Measurements from ENCODE around the gene CYB5R4. TPM values are rescaled to one million over a fixed set of nuclear protein-coding genes. Genes with fewer than 3 reads are reported as not detected.
A peak's percentile ranks its signal among the peaks of the same experiment; 100 is the strongest.

The CYB5R4 gene, protein sequence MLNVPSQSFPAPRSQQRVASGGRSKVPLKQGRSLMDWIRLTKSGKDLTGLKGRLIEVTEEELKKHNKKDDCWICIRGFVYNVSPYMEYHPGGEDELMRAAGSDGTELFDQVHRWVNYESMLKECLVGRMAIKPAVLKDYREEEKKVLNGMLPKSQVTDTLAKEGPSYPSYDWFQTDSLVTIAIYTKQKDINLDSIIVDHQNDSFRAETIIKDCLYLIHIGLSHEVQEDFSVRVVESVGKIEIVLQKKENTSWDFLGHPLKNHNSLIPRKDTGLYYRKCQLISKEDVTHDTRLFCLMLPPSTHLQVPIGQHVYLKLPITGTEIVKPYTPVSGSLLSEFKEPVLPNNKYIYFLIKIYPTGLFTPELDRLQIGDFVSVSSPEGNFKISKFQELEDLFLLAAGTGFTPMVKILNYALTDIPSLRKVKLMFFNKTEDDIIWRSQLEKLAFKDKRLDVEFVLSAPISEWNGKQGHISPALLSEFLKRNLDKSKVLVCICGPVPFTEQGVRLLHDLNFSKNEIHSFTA
- total RNA-seq, result 5.2 and 8.1 TPM in 2 replicates
- 13.6 and 14.5 TPM in 2 replicates for polyA plus RNA-seq

DNA sequence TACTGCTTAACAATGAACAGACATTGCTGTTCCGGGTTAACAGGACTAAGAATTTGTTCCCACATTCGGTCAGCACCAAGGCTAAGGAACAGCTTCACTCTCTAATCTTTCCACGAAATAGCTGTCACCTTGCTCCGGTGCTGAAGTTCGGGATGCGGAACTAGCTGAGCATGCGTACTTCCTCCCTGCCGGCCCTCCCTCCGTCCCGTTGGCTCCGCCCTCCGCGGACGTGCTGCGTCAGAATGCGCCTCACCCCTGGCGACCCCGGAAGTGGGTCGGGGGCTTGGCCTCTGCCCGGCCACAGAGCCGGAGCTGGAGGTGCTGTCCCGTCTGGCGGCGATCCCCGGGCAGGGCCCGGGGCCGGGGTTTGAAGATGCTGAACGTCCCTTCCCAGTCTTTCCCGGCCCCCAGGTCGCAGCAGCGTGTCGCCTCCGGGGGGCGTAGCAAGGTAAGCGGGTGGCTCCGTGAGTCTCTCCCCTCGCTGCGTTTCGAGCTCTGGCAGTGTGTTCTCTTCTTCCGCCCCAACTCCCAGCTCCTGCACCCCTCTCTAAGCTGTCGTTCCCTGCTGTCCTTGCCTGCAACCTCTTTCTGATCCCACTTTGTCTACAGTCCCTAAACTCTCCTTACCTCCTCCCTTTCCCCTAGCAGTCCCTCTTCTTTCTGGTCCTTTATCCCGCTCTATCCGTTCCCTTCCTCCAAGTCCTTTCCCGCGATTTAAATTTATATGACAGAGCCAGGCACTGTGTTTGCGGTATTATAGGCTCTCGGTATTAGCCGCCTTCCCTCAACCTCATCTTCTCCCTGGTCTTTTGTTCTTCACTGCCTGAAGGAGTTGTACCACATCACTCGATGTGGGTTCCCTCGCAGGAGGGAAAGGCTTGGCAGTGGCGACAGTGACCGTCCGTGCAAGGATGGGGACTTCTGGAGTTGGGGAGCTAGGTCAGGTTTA is at the start of gene CYB5R4:
CYB5R4 (plus strand) TSS at position 280 of the 949 bp plus-strand sequence; CDS start at position 374, 94 bp downstream.
- H3K4me1 ChIP-seq (ENCODE audit: low read depth), result no peaks in the 10 kb centered on the region
- TF ChIP-seq, protein P1, sequence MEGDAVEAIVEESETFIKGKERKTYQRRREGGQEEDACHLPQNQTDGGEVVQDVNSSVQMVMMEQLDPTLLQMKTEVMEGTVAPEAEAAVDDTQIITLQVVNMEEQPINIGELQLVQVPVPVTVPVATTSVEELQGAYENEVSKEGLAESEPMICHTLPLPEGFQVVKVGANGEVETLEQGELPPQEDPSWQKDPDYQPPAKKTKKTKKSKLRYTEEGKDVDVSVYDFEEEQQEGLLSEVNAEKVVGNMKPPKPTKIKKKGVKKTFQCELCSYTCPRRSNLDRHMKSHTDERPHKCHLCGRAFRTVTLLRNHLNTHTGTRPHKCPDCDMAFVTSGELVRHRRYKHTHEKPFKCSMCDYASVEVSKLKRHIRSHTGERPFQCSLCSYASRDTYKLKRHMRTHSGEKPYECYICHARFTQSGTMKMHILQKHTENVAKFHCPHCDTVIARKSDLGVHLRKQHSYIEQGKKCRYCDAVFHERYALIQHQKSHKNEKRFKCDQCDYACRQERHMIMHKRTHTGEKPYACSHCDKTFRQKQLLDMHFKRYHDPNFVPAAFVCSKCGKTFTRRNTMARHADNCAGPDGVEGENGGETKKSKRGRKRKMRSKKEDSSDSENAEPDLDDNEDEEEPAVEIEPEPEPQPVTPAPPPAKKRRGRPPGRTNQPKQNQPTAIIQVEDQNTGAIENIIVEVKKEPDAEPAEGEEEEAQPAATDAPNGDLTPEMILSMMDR (IDR thresholded peaks at IDR 0.05; ENCODE audit: low read depth, low read length), result peak; percentile 63
- peak within 1 kb of the TSS; percentile 7 for H3K27ac ChIP-seq
- peak within 1 kb of the TSS; percentile 69 for H3K4me3 ChIP-seq
- H3K36me3 ChIP-seq, result peaks cover 4% of the 10 kb centered on the region
- peak; percentile 97 for DNase-seq (ENCODE audit: low read depth in 1 of 2, low spot score in 1 of 2)
- peaks cover 11% of the 10 kb centered on the region for H3K27me3 ChIP-seq
- H3K9me3 ChIP-seq (ENCODE audit: low read depth), result no peaks in the 10 kb centered on the region

DNA sequence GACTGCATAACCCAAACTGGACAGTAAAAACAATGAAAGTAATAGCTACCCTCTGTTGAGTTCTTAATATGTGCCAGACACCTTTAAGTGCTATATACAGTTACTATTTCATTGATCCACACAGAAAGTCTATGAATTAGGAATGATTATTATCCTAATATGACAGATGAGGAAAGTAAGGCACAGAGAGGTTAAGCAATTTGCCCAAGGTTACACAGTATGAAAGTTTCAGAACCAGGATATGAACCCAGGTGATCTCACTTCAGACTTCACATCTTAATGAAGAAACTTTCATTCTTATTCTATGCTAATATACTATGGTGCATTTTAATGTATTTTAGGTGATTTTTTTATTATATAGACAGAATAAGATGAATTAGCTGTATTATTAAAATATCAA is 46.9 kb upstream of the CYB5R4 start:
- peaks cover 5% of the 10 kb centered on the region for H3K4me1 ChIP-seq (ENCODE audit: low read depth)
- DNase-seq (ENCODE audit: low read depth in 1 of 2, low spot score in 1 of 2), result no peak
- H3K4me3 ChIP-seq, result no peak overlapping the region
- TF ChIP-seq, protein P1 (IDR thresholded peaks at IDR 0.05; ENCODE audit: low read depth, low read length), result no peak
- no peak overlapping the region for H3K27ac ChIP-seq
- no peaks in the 10 kb centered on the region for H3K36me3 ChIP-seq
- H3K9me3 ChIP-seq (ENCODE audit: low read depth), result no peaks in the 10 kb centered on the region
- H3K27me3 ChIP-seq, result no peaks in the 10 kb centered on the region

DNA sequence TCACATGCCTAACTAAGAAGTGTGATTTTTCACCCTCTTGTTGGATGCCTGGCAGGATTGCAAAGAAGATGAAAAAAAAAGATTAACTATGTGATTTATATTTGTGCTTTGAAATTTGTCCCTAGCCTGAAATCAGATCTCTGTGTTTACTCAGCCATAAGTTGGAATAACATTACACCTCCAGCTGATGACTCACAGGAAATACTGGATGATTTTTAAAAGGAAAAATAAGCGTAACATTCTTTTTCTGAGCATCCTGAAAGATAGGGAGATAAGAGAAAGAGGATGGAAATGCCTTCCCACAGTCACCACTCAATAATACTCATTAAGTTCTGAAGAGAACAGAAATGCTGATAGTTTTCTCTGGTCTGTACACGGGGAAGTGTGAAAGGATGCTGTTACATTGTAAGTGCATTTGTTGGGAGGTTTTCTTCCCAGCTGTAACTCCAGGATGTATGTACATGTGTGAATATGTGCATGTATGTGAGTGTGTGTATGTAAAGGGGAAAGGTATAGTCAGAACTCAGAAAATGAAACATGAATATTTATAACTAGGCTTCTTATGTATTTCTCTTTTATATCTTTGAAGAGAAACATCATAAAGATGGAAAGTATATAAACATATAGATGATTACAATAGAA is 43.7 kb upstream of the CYB5R4 start:
- peak in 1 of 2 donors; percentile 6 for DNase-seq (ENCODE audit: low read depth in 1 of 2, low spot score in 1 of 2)
- no peaks in the 10 kb centered on the region for H3K27me3 ChIP-seq
- H3K27ac ChIP-seq, result no peak overlapping the region
- no peaks in the 10 kb centered on the region for H3K36me3 ChIP-seq
- TF ChIP-seq, protein P1 (IDR thresholded peaks at IDR 0.05; ENCODE audit: low read depth, low read length), result no peak
- no peak overlapping the region for H3K4me3 ChIP-seq
- no peaks in the 10 kb centered on the region for H3K9me3 ChIP-seq (ENCODE audit: low read depth)
- H3K4me1 ChIP-seq (ENCODE audit: low read depth), result no peaks in the 10 kb centered on the region

DNA sequence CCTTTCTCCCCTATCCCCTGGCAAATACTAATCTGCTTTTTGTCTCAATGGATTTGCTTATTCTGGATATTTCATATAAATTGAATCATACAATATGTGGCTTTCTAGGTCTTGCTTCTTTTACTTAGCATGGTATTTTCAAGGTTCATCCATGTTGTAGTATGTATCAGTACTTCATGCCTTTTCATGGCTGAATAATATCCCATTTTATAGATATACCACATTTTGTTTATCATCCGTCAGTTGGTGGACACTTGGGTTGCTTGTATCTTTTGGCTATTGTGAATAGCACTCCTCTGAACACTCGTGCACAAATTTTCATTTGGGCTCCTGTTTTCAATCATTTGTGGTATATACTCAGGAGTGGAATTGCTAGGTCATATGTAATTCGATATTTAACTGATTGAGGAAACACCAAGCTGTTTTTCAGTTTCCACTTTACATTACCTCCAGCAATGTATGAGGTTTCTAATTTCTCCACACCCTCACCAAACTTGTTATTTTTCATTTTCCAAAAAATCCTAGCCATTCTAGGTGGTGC is 36.8 kb upstream of the CYB5R4 start:
- no peaks in the 10 kb centered on the region for H3K4me1 ChIP-seq (ENCODE audit: low read depth)
- DNase-seq (ENCODE audit: low read depth in 1 of 2, low spot score in 1 of 2), result no peak
- H3K9me3 ChIP-seq (ENCODE audit: low read depth), result no peaks in the 10 kb centered on the region
- no peak overlapping the region for H3K27ac ChIP-seq
- no peaks in the 10 kb centered on the region for H3K36me3 ChIP-seq
- H3K27me3 ChIP-seq, result no peaks in the 10 kb centered on the region
- TF ChIP-seq, protein P1 (IDR thresholded peaks at IDR 0.05; ENCODE audit: low read depth, low read length), result no peak
- H3K4me3 ChIP-seq, result no peak overlapping the region

DNA sequence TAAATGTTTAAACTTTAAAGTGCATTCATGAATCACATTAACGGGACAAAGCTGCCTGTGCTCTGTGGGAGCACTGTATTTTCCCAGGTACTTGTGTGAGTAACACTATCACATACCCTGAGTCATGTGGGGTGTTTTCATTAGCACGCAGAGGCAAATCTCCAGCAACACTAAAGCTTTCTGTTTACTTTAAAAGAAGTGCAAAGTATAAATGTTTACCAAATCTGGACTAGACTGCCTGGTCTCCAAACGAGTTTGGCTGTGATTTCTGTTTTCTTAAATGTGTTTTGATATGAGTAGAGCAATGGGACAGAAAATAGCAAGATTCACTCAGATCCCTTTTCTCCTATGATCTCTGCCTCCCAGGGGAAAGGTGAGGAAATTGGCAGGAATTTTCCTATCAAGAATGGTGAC is 35.1 kb upstream of the CYB5R4 start:
- Histone ChIP-seq H3K4me1 (ENCODE audit: low read depth) (no peaks in the 10 kb centered on the region), H3K4me3 (no peak overlapping the region), H3K9me3 (ENCODE audit: low read depth) (no peaks in the 10 kb centered on the region), H3K36me3 (no peaks in the 10 kb centered on the region), H3K27me3 (no peaks in the 10 kb centered on the region), H3K27ac (no peak overlapping the region)
- TF ChIP-seq, protein P1 (IDR thresholded peaks at IDR 0.05; ENCODE audit: low read depth, low read length), result no peak
- DNase-seq (ENCODE audit: low read depth in 1 of 2, low spot score in 1 of 2), result no peak

Data from cardiac muscle cell (in vitro differentiated cells and primary cell).